ENCODE measurements around the gene FLCN. TPM values are rescaled to one million over a fixed set of nuclear protein-coding genes. Genes with fewer than 3 reads are reported as not detected.

Gene FLCN, protein sequence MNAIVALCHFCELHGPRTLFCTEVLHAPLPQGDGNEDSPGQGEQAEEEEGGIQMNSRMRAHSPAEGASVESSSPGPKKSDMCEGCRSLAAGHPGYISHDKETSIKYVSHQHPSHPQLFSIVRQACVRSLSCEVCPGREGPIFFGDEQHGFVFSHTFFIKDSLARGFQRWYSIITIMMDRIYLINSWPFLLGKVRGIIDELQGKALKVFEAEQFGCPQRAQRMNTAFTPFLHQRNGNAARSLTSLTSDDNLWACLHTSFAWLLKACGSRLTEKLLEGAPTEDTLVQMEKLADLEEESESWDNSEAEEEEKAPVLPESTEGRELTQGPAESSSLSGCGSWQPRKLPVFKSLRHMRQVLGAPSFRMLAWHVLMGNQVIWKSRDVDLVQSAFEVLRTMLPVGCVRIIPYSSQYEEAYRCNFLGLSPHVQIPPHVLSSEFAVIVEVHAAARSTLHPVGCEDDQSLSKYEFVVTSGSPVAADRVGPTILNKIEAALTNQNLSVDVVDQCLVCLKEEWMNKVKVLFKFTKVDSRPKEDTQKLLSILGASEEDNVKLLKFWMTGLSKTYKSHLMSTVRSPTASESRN
- 49.6 and 62.1 TPM in 2 replicates for total RNA-seq

DNA sequence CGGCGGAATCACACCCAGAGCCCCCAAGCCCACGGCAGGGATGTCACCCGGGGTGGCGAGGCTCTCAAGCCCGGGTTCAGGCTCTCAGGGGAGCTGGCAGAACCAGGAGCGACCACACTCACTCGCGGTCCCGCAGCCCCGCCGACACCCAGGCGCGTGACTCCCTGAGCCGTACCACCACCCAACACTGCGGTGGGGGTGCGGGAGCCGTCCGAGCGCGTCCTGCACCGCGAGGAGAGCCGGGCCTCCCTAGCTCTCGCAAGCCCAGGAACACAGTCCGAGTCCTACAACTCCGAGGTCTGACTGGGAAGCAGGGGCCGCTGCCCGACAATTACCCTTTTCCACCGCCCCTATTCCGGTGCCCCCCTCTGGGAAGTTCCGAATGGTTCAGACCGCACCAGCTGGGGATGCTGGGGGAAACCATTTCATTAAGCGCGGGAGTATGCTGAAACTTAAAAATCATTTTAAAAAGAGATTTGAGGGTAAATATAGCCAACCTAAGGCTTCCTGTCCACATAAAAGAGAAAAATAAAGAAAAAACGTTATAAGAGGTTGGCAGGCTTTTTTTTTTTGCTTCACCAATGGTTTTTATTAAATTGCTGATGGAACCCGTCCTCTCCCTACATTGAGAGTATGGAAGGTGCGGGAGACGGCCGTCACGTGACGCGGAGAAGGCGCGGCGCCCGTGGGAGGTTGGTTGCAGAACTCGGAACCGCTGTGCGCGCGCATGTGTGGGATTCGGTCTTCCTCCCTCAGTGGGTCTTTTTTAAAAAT, at the start of gene FLCN:
Gene FLCN, minus strand, starts transcription at position 143 of the 774 bp plus-strand sequence. CDS start 9,031 bp downstream, outside the sequence.

DNA sequence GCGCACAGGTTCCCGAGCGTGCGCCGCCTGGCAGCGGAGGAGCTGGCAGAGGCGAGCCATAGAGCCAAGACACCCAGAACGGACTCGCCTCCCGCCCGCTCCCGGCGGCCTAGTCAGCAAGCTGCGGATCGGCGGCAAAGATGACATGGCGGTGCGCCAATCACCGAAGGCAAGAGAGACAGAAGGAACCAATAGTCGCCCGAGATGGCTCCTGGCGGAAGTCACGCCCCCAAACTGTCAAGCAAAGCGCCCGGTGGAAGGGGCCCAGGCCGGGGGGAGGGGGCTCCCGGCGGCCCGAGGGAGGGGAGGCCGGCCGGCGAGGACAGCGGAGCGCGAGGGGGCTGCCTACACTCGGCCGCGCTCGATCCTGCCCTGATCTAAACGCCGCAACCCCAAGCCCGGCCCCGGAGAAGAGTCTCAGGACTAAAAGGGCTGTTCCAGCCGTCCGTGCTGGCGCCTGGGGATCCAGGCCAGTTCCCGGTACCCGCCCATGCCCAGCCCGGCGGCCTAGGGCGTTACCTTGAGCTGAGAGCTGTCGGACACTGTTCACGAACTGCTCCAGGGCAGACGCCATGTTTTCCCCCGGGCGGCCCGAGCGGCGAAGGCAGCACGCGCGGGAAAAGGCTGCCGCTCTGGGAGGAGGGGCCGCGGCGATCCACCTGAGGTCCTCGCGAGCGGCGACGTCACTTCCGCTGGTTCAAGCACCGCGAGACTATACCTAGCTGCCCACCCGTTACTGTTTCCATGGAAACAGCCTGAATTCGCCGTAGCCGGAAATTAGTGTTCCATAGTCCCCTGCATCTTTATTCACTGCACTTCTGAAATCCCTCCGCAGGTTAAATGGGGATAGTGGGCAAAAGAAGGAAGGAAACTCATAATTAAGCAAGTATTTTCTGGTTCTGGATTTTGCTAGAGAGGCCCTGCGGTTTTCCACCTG, 43.9 kb upstream of the FLCN start, which contains the start of gene COPS3:
Gene COPS3, minus strand, starts transcription at position 634 of the 937 bp plus-strand sequence. Its CDS starts 60 bp downstream, at position 574.

DNA sequence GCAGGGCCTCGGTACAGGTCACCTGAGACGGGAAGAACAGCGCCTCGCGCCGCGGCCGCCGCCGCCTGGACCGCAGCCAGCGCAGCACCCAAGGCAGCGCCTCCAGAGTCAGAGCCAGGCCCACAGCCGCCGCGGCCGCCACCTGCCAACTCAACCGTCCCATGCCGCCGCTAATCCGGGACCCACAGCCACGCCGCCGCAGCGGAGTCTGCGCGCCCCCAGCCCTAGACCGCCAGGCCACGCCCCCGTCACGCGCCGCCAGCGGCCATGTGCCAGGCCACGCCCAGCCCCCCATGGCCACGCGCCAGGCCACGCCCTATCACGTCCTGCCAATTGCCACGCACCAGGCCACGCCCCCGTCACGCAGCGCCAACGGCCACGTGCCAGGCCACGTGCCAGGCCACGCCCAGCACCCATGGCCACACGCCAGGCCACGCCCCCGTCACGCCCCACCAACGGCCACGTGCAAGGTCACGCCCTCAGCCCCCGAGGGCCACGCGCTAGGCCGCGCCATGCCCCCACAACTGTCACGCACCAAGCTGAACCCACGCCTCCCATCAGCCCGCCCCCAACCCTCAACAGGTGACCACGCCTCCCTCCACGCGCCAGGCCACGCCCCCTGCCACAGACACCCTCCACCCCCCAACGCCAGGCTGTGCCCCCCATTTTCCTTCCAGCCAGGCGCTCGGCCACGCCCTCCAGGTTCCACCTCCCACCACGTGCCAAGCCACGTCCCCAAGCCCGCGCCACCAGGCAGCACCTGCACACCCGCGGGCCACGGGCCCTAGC, 30.6 kb downstream of the FLCN start, which contains the start of gene PLD6:
Gene PLD6, minus strand, starts transcription at position 210 of the 789 bp plus-strand sequence. Its CDS starts 47 bp downstream, at position 163.

Other genes starting within 250 kb of the FLCN start
- 147 and 185 TPM in 2 replicates for gene MPRIP, start 194.7 kb downstream of the FLCN start, total RNA-seq
- 4.7 and 13.7 TPM in 2 replicates for gene PLD6, start 30.8 kb downstream of the FLCN start, total RNA-seq
- gene COPS3, start 44.1 kb upstream of the FLCN start, total RNA-seq: 74.2 and 89.2 TPM in 2 replicates
- 1.0 and 1.2 TPM in 2 replicates for gene NT5M, start 66.2 kb upstream of the FLCN start, total RNA-seq
- 7.9 and 11.1 TPM in 2 replicates for gene MED9, start 239.8 kb upstream of the FLCN start, total RNA-seq

All from nasal cavity respiratory epithelium epithelial cell of viscerocranial mucosa (primary cell).